Measurements from ENCODE around the gene IER3. TPM values are rescaled to one million over a fixed set of nuclear protein-coding genes. Genes with fewer than 3 reads are reported as not detected.
"Not testable (repeated sequence)": the region's sequence is repeated elsewhere in the genome, so short reads cannot be mapped to it uniquely, and the experiment has no call there.

Gene IER3
- total and polyA plus RNA-seq, 9 of the 15 experiments (the other 6 are each of a cell fraction or from before 2014, with no cell fraction given), result 1.5 to 30.0 (median 11.5) TPM

DNA sequence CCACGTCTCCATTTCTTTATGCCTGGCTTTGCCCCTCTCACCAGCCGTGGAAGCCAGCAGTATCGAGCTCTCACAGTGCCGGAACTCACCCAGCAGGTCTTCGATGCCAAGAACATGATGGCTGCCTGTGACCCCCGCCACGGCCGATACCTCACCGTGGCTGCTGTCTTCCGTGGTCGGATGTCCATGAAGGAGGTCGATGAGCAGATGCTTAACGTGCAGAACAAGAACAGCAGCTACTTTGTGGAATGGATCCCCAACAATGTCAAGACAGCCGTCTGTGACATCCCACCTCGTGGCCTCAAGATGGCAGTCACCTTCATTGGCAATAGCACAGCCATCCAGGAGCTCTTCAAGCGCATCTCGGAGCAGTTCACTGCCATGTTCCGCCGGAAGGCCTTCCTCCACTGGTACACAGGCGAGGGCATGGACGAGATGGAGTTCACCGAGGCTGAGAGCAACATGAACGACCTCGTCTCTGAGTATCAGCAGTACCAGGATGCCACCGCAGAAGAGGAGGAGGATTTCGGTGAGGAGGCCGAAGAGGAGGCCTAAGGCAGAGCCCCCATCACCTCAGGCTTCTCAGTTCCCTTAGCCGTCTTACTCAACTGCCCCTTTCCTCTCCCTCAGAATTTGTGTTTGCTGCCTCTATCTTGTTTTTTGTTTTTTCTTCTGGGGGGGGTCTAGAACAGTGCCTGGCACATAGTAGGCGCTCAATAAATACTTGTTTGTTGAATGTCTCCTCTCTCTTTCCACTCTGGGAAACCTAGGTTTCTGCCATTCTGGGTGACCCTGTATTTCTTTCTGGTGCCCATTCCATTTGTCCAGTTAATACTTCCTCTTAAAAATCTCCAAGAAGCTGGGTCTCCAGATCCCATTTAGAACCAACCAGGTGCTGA, 20.3 kb downstream of the IER3 start:
- Histone ChIP-seq H4K20me1 (replicated peaks; ENCODE audit: control insufficient read depth, insufficient read depth, low read length) (peaks cover 44% of the 10 kb centered on the region), H3K9ac (ENCODE audit: insufficient read depth in 1 of 2, low read depth in 2 of 2, low read length in 2 of 2) (peak overlapping the region in 1 of 2 experiments; percentile 47; a peak in 2 of 4 replicates), H3K36me3 (ENCODE audit: control insufficient read depth, insufficient read depth, low read length) (peaks cover 64% of the 10 kb centered on the region), H3K4me1 (replicated peaks in 1 of 2; ENCODE audit: control insufficient read depth in 2 of 2, insufficient read depth in 2 of 2, low read length in 2 of 2) (peaks cover 14 to 18% of the 10 kb centered on the region in 2 experiments; a peak in 4 of 5 replicates), H3K79me2 (ENCODE audit: control insufficient read depth, insufficient read depth, low read length) (peaks cover 68% of the 10 kb centered on the region)
- H3K9me1 ChIP-seq (ENCODE audit: control insufficient read depth, insufficient read depth, low read length); H3K9me3 ChIP-seq (replicated peaks; ENCODE audit: control insufficient read depth, insufficient read depth, low read depth, low read length); DNase-seq (ENCODE audit: extremely low read depth in 1 of 4, low spot score in 3 of 4); H3K4me3 ChIP-seq; H3K27me3 ChIP-seq (ENCODE audit: control insufficient read depth in 2 of 2, insufficient read depth in 2 of 2, low read length in 2 of 2); ATAC-seq; FAIRE-seq; H3K4me2 ChIP-seq (ENCODE audit: insufficient read depth, low read length); BruUV-seq (replicated peaks); H3K27ac ChIP-seq (ENCODE audit: extremely low read depth, low read depth, low read length); intact Hi-C loops (cut with micrococcal nuclease); H2AFZ ChIP-seq (ENCODE audit: low read depth, low read length): not testable (repeated sequence)
- CTCF ChIA-PET (ENCODE audit: low intra/inter-chr PET ratio), result interaction anchor here (0.6 to 5.0 kb wide), 2 partner anchors 17 to 44 kb away, joined by 3 to 92 read pairs; no protein-coding TSS in a partner anchor
- WGBS (ENCODE audit: insufficient coverage, low coverage, missing lambda C conversion rate), result 88% methylated on average over 26 of the region's 29 CpGs
- TF ChIP-seq ZKSCAN1 (IDR thresholded peaks at IDR 0.05; ENCODE audit: low read depth, low read length) (peak; percentile 88), POLR2G (IDR thresholded peaks at IDR 0.05; ENCODE audit: low read depth, low read length) (peak; percentile 47), THRAP3 (IDR thresholded peaks at IDR 0.05; ENCODE audit: borderline replicate concordance) (peak; percentile 87), RBM25 (IDR thresholded peaks at IDR 0.05; ENCODE audit: low read depth, low read length, severe bottlenecking) (peak; percentile 30), ZNF431 (CRISPR knock-in tag; IDR thresholded peaks at IDR 0.05) (0 out of 2 replicates have a peak, but pooled peaks have one; percentile 27), SUPT5H (IDR thresholded peaks at IDR 0.05) (0 out of 2 replicates have a peak, but pooled peaks have one; percentile 4), POLR2A (conservative IDR thresholded peaks at IDR 0.05) (peak; percentile 44), POLR2AphosphoS5 (IDR thresholded peaks at IDR 0.05; ENCODE audit: control insufficient read depth, insufficient read depth, low read depth, low read length) (0 out of 2 replicates have a peak, but pooled peaks have one; percentile 57), RBM22 (IDR thresholded peaks at IDR 0.05; ENCODE audit: low read depth, low read length, poor library complexity, severe bottlenecking) (peak; percentile 47), RBFOX2 (IDR thresholded peaks at IDR 0.05; ENCODE audit: low read depth, low read length) (peak; percentile 54)
- in situ Hi-C loops (cut with MboI), result loop anchor here (5.0 to 10.0 kb wide), 2 partner anchors 49 to 242 kb away; partner anchors contain the start of gene DHX16
- POLR2A ChIA-PET, result interaction anchor here (0.5 to 27.1 kb wide), 17 partner anchors 12 to 363 kb away, joined by 3 to 524 read pairs (median 3); partner anchors contain the start of genes FLOT1 and NRM
